ENCODE results near the gene TMEM52. TPM values are rescaled to one million over a fixed set of nuclear protein-coding genes. Genes with fewer than 3 reads are reported as not detected.

TMEM52 gene
- total and polyA plus RNA-seq, 4 donors, result 2.6 to 13.1 (median 3.0) TPM

GRCh38 chr1:1906185-1907097, 12.6 kb downstream of the TMEM52 start:
- TF ChIP-seq NR2F2 (IDR thresholded peaks at IDR 0.05) (peak; percentile 84), GABPA (IDR thresholded peaks at IDR 0.05 in 1 of 2, conservative IDR thresholded peaks at IDR 0.05 in 1 of 2) (peak in 1 of 2 donors; percentile 22), RAD21 (IDR thresholded peaks at IDR 0.05) (peak; percentile 99), HNF4G (IDR thresholded peaks at IDR 0.05) (no peak), JUND (IDR thresholded peaks at IDR 0.05) (no peak), ATF3 (IDR thresholded peaks at IDR 0.05) (no peak), YY1 (IDR thresholded peaks at IDR 0.05) (no peak), MAX (IDR thresholded peaks at IDR 0.05) (no peak), REST (IDR thresholded peaks at IDR 0.05) (no peak), FOXA1 (IDR thresholded peaks at IDR 0.05) (no peak), RXRA (IDR thresholded peaks at IDR 0.05) (peak; percentile 58 to 71), SP1 (IDR thresholded peaks at IDR 0.05) (peak; percentile 23), HNF4A (conservative IDR thresholded peaks at IDR 0.05) (peak in 1 of 2 donors; percentile 33)
- TF ChIP-seq, protein P1, sequence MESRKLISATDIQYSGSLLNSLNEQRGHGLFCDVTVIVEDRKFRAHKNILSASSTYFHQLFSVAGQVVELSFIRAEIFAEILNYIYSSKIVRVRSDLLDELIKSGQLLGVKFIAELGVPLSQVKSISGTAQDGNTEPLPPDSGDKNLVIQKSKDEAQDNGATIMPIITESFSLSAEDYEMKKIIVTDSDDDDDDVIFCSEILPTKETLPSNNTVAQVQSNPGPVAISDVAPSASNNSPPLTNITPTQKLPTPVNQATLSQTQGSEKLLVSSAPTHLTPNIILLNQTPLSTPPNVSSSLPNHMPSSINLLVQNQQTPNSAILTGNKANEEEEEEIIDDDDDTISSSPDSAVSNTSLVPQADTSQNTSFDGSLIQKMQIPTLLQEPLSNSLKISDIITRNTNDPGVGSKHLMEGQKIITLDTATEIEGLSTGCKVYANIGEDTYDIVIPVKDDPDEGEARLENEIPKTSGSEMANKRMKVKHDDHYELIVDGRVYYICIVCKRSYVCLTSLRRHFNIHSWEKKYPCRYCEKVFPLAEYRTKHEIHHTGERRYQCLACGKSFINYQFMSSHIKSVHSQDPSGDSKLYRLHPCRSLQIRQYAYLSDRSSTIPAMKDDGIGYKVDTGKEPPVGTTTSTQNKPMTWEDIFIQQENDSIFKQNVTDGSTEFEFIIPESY (IDR thresholded peaks at IDR 0.05), result no peak
- TF ChIP-seq, protein P2, sequence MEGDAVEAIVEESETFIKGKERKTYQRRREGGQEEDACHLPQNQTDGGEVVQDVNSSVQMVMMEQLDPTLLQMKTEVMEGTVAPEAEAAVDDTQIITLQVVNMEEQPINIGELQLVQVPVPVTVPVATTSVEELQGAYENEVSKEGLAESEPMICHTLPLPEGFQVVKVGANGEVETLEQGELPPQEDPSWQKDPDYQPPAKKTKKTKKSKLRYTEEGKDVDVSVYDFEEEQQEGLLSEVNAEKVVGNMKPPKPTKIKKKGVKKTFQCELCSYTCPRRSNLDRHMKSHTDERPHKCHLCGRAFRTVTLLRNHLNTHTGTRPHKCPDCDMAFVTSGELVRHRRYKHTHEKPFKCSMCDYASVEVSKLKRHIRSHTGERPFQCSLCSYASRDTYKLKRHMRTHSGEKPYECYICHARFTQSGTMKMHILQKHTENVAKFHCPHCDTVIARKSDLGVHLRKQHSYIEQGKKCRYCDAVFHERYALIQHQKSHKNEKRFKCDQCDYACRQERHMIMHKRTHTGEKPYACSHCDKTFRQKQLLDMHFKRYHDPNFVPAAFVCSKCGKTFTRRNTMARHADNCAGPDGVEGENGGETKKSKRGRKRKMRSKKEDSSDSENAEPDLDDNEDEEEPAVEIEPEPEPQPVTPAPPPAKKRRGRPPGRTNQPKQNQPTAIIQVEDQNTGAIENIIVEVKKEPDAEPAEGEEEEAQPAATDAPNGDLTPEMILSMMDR (IDR thresholded peaks at IDR 0.05; ENCODE audit: low read depth, low read length, missing input control), result peak; percentile 95
- 23% methylated on average over 15 of the region's 15 CpGs for WGBS

More at GRCh38 chr1:1906185-1907097, 12.6 kb downstream of the TMEM52 start:
- peak overlapping the region in 1 of 2 donors; percentile 8 for H3K9ac ChIP-seq (ENCODE audit: low read depth in 1 of 2, low read length in 2 of 2)
- H3K27ac ChIP-seq (ENCODE audit: low read depth in 1 of 2, low read length in 2 of 2), result no peak overlapping the region
- H3K4me1 ChIP-seq (ENCODE audit: control insufficient read depth in 4 of 4, insufficient read depth in 4 of 4, low read length in 3 of 4), result peaks cover 4 to 20% (median 14%) of the 10 kb centered on the region in 4 donors
- no peak overlapping the region for H3K4me3 ChIP-seq (ENCODE audit: low read depth in 1 of 3, low read length in 3 of 3)
- peak; percentile 83 for DNase-seq (ENCODE audit: low spot score)
- no peaks in the 10 kb centered on the region for H3K27me3 ChIP-seq (ENCODE audit: control insufficient read depth in 4 of 4, insufficient read depth in 4 of 4, low read length in 3 of 4)
- no peaks in the 10 kb centered on the region for H3K36me3 ChIP-seq (ENCODE audit: control insufficient read depth in 4 of 4, insufficient read depth in 3 of 4, low read depth in 1 of 4, low read length in 3 of 4)
- H3K9me3 ChIP-seq (ENCODE audit: control insufficient read depth in 4 of 4, low read length in 3 of 4), result no peaks in the 10 kb centered on the region
